A673 (cell line): ENCODE results near the gene ZFYVE19.

Experiments used
- EZH2 ChIP-seq: fragments of 200-600 bp; sonication (generic); IDR thresholded peaks from 2 replicates; pipeline ENCODE4 v1.6.1; 2017; ENCODE audit warnings: borderline replicate concordance, low read depth, mild to moderate bottlenecking, mixed read lengths, antibody characterized with exemption, low read length; ENCODE audit not compliant: poor library complexity, severe bottlenecking
- TF ChIP-seq, protein P1 (sequence below): fragments of 300-800, 200-600 bp; sonication (generic); conservative IDR thresholded peaks from 2 replicates; pipeline ENCODE4 v1.5.1; 2017; ENCODE audit warnings: low read depth, mild to moderate bottlenecking, antibody characterized with exemption, low read length, moderate library complexity, mixed read lengths

DNA sequence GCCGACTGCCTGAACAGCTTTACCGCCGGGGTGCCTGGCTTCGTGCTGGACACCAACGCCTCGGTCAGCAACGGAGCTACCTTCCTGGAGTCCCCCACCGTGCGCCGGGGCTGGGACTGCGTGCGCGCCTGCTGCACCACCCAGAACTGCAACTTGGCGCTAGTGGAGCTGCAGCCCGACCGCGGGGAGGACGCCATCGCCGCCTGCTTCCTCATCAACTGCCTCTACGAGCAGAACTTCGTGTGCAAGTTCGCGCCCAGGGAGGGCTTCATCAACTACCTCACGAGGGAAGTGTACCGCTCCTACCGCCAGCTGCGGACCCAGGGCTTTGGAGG is 37.8 kb downstream of the ZFYVE19 start:
- no peak for TF ChIP-seq EZH2
- TF ChIP-seq, protein P1, sequence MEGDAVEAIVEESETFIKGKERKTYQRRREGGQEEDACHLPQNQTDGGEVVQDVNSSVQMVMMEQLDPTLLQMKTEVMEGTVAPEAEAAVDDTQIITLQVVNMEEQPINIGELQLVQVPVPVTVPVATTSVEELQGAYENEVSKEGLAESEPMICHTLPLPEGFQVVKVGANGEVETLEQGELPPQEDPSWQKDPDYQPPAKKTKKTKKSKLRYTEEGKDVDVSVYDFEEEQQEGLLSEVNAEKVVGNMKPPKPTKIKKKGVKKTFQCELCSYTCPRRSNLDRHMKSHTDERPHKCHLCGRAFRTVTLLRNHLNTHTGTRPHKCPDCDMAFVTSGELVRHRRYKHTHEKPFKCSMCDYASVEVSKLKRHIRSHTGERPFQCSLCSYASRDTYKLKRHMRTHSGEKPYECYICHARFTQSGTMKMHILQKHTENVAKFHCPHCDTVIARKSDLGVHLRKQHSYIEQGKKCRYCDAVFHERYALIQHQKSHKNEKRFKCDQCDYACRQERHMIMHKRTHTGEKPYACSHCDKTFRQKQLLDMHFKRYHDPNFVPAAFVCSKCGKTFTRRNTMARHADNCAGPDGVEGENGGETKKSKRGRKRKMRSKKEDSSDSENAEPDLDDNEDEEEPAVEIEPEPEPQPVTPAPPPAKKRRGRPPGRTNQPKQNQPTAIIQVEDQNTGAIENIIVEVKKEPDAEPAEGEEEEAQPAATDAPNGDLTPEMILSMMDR: no peak
